Right lobe of liver (tissue), 4 donors: ENCODE results near the gene RTKN2.

Experiments used
- CTCF ChIP-seq, 4 donors: fragments of 200-600 bp in 3 of 4; fragments of 450-650 bp in 1 of 4; IDR thresholded peaks; one replicate each; pipeline versions ENCODE4 v1.5.1 to v1.8.0; 2016 to 2022; ENCODE audit warnings: antibody characterized with exemption in 4 of 4, mild to moderate bottlenecking in 2 of 4
- POLR2A ChIP-seq: fragments of 450-650 bp; IDR thresholded peaks from one replicate; pipeline ENCODE4 v1.6.1; 2017; ENCODE audit warnings: antibody characterized with exemption, mild to moderate bottlenecking
- donor health status: DM: no; HTN: no; CAD: no.
- donor health status: DM: no; HTN: no; CAD: no.
- donor health status: DM: no; HTN: yes; CAD: no.

DNA sequence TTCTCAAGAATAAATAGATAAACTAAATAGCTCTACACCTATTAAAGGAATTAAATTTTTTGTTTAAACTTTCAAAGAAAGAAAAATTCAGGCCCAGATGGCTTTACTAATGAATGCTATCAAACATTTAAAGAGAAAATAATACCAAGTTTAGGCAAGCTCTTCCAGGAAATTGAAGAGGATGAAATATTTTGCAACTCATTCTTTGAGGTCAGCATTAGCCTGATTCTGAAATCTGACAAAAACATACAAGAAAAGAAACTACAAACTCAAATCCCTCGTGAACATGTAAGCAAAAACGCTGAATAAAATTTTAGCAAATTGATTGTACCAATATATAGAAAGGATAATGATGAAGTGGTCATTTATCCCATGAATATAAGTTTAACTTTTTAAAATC, 93.4 kb downstream of the RTKN2 start:
- TF ChIP-seq POLR2A (no peak), CTCF (IDR thresholded peaks at IDR 0.05) (no peak)
